ENCODE measurements around the gene TBPL1. TPM values are rescaled to one million over a fixed set of nuclear protein-coding genes. Genes with fewer than 3 reads are reported as not detected.

The TBPL1 gene
- total and polyA plus RNA-seq, 9 of the 15 experiments (the other 6 are each of a cell fraction or from before 2014, with no cell fraction given), result 78.1 to 152 (median 107) TPM

DNA sequence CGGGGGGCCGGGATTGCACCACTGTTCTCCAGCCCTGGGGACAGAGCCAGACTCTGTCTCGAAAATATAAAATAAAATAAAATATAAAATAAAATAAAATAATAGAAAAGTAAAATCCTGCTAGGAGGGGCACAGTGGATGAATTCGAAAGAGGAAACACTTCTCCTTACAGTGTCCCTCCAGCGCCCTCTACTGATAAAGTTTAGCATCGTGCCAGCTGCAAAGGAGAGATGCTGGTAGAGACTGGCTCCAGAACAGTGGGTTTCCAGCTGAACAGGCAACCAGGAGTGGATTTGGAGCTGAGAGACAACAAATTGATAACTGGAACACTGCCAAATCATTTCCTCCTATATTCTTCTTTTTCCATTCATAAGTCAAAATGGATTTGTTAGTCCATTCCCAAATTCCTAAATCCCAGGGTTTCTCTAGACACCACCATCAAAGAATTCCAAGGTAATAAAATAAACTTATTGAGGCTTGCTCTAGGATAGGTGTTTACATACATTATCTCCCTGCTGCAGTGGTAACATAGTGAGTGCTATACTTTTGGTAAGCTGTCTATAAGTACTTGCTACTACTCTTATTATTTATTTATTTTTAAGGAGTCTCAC, 31.7 kb upstream of the TBPL1 start:
- Histone ChIP-seq H3K27me3 (ENCODE audit: control insufficient read depth in 2 of 2, insufficient read depth in 2 of 2, low read length in 2 of 2) (no peaks in the 10 kb centered on the region; a peak in 1 of 5 replicates), H3K4me1 (replicated peaks in 1 of 2; ENCODE audit: control insufficient read depth in 2 of 2, insufficient read depth in 2 of 2, low read length in 2 of 2) (no peaks in the 10 kb centered on the region), H3K79me2 (ENCODE audit: control insufficient read depth, insufficient read depth, low read length) (no peaks in the 10 kb centered on the region), H3K9me1 (ENCODE audit: control insufficient read depth, insufficient read depth, low read length) (no peaks in the 10 kb centered on the region), H2AFZ (ENCODE audit: low read depth, low read length) (no peak overlapping the region), H3K9ac (ENCODE audit: insufficient read depth in 1 of 2, low read depth in 2 of 2, low read length in 2 of 2) (no peak overlapping the region), H3K4me3 (no peak overlapping the region), H3K9me3 (replicated peaks; ENCODE audit: control insufficient read depth, insufficient read depth, low read depth, low read length) (no peaks in the 10 kb centered on the region), H3K36me3 (ENCODE audit: control insufficient read depth, insufficient read depth, low read length) (no peaks in the 10 kb centered on the region), H4K20me1 (replicated peaks; ENCODE audit: control insufficient read depth, insufficient read depth, low read length) (no peaks in the 10 kb centered on the region), H3K4me2 (ENCODE audit: insufficient read depth, low read length) (no peak overlapping the region), H3K27ac (ENCODE audit: extremely low read depth, low read depth, low read length) (no peak overlapping the region)
- peak; percentile 85 for ATAC-seq
- intact Hi-C loops (cut with micrococcal nuclease), result loop anchor here (5.0 to 10.0 kb wide), 3 partner anchors 156 to 1023 kb away; no protein-coding TSS in a partner anchor
- in situ Hi-C loops (cut with MboI), result loop anchor here (5.0 to 25.0 kb wide), 5 partner anchors 143 to 1084 kb away; no protein-coding TSS in a partner anchor
- peak; percentile 94 for FAIRE-seq
- 0% methylated on average over 6 of the region's 6 CpGs for WGBS (ENCODE audit: insufficient coverage, low coverage, missing lambda C conversion rate)
- POLR2A ChIA-PET, result interaction anchor here (0.6 to 1.6 kb wide), 2 partner anchors 176 to 253 kb away, joined by 3 to 6 read pairs; no protein-coding TSS in a partner anchor
- DNase-seq (ENCODE audit: extremely low read depth in 1 of 4, low spot score in 3 of 4), result peak; percentile 72 to 85 (median 80)
- CTCF ChIA-PET (ENCODE audit: low intra/inter-chr PET ratio), result interaction anchor here (1.5 to 6.8 kb wide), 3 partner anchors 175 to 353 kb away, joined by 8 to 153 read pairs (median 11); no protein-coding TSS in a partner anchor
- BruUV-seq (replicated peaks), result no TSS peak
- TF ChIP-seq ZC3H4 (CRISPR knock-in tag; IDR thresholded peaks at IDR 0.05; ENCODE audit: borderline replicate concordance) (no peak), XRCC3 (IDR thresholded peaks at IDR 0.05) (no peak), ZNF277 (CRISPR knock-in tag; IDR thresholded peaks at IDR 0.05; ENCODE audit: borderline replicate concordance) (no peak), ZNF324 (CRISPR knock-in tag; IDR thresholded peaks at IDR 0.05) (no peak), ZFP91 (CRISPR knock-in tag; IDR thresholded peaks at IDR 0.05) (no peak), ZNF780A (CRISPR knock-in tag; IDR thresholded peaks at IDR 0.05) (no peak), CBX8 (IDR thresholded peaks at IDR 0.05; ENCODE audit: borderline replicate concordance, extremely low read depth, low read depth, low read length, poor library complexity, severe bottlenecking) (no peak), RBM15 (IDR thresholded peaks at IDR 0.05; ENCODE audit: insufficient read depth, low read length) (no peak), TFAM (CRISPR knock-in tag; conservative IDR thresholded peaks at IDR 0.05) (no peak), KAT7 (CRISPR knock-in tag; IDR thresholded peaks at IDR 0.05; ENCODE audit: borderline replicate concordance) (no peak), NUFIP1 (IDR thresholded peaks at IDR 0.05; ENCODE audit: partially characterized antibody) (no peak), MTA1 (IDR thresholded peaks at IDR 0.05; ENCODE audit: borderline replicate concordance) (no peak), TCF7L2 (IDR thresholded peaks at IDR 0.05; ENCODE audit: low read depth, low read length) (no peak), PCBP2 (IDR thresholded peaks at IDR 0.05; ENCODE audit: low read depth, low read length, poor library complexity, severe bottlenecking) (no peak), ARNT (IDR thresholded peaks at IDR 0.05) (no peak)
- TF ChIP-seq, protein P1, sequence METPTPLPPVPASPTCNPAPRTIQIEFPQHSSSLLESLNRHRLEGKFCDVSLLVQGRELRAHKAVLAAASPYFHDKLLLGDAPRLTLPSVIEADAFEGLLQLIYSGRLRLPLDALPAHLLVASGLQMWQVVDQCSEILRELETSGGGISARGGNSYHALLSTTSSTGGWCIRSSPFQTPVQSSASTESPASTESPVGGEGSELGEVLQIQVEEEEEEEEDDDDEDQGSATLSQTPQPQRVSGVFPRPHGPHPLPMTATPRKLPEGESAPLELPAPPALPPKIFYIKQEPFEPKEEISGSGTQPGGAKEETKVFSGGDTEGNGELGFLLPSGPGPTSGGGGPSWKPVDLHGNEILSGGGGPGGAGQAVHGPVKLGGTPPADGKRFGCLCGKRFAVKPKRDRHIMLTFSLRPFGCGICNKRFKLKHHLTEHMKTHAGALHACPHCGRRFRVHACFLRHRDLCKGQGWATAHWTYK (CRISPR knock-in tag; IDR thresholded peaks at IDR 0.05), result no peak

Data from K562 (cell line).